Lung (tissue), 12 donors: Measurements from ENCODE around the gene NCL. TPM values are rescaled to one million over a fixed set of nuclear protein-coding genes. Genes with fewer than 3 reads are reported as not detected.
"Not testable (repeated sequence)": the region's sequence is repeated elsewhere in the genome, so short reads cannot be mapped to it uniquely, and the experiment has no call there.

Experiments
- ATAC-seq: fragments of 200-7000 bp; cut with Tn5 transposase; one replicate; pipeline ENCODE4 v1.9.1; 2020; ENCODE audit warnings: moderate number of reproducible peaks; ENCODE audit not compliant: insufficient read depth, low FRiP score
- DNase-seq, 3 donors: peaks; one replicate each; pipeline ENCODE4 v3.0.0-alpha.2; 2013 to 2017
- H3K27ac ChIP-seq, 2 donors: one replicate each; pipeline ENCODE4 v1.5.1; 2013; ENCODE audit warnings: mild to moderate bottlenecking in 2 of 2, moderate library complexity in 2 of 2, control low read depth in 1 of 2, inconsistent platforms in 1 of 2, low read depth in 1 of 2, low read length in 1 of 2
- H3K27me3 ChIP-seq, 3 donors: one replicate each; pipeline ENCODE4 v1.5.1; 2013; ENCODE audit warnings: low read length in 2 of 3; ENCODE audit not compliant: control insufficient read depth in 3 of 3, insufficient read depth in 3 of 3
- H3K36me3 ChIP-seq, 4 donors: one replicate each; pipeline ENCODE4 v1.5.1; 2013; ENCODE audit warnings: low read length in 4 of 4, mild to moderate bottlenecking in 1 of 4, moderate library complexity in 1 of 4; ENCODE audit not compliant: control insufficient read depth in 4 of 4, insufficient read depth in 4 of 4
- H3K4me1 ChIP-seq, 5 donors: one replicate each; pipeline ENCODE4 v1.5.1; 2013; ENCODE audit warnings: low read length in 5 of 5, mild to moderate bottlenecking in 2 of 5, moderate library complexity in 1 of 5; ENCODE audit not compliant: control insufficient read depth in 5 of 5, insufficient read depth in 5 of 5
- H3K4me3 ChIP-seq: one replicate; pipeline ENCODE4 v1.5.1; 2013; ENCODE audit warnings: mild to moderate bottlenecking, control low read depth, moderate library complexity
- H3K9ac ChIP-seq, 2 donors: one replicate each; pipeline ENCODE4 v1.5.1; 2013; ENCODE audit warnings: low read length in 2 of 2, control low read depth in 1 of 2; ENCODE audit not compliant: insufficient read depth in 1 of 2
- H3K9me3 ChIP-seq, 4 donors: one replicate each; pipeline ENCODE4 v1.5.1; 2013; ENCODE audit warnings: low read length in 3 of 4, mild to moderate bottlenecking in 1 of 4, moderate library complexity in 1 of 4; ENCODE audit not compliant: control insufficient read depth in 4 of 4, insufficient read depth in 3 of 4
- WGBS, 2 donors: extraction: QIAGEN DNeasy Blood & Tissue Kit; methylation state at CpG; one replicate each; pipeline ENCODE4 v1.1.7; 2013; 5-methylcytosine and 5-hydroxymethylcytosine counted together
- polyA plus RNA-seq, 2 donors: library from polyadenylated mRNA; stranded (reverse); fragments of 200-250 nt; gene quantifications; one replicate each; pipeline ENCODE4 v1.2.1, GENCODE V29; 2013
- total RNA-seq, 2 donors: library from RNA; depleted of rRNA in 1 of 2; stranded (reverse); fragments of >200 nt in 1 of 2; gene quantifications; one replicate each; pipeline ENCODE4 v1.2.1, GENCODE V29; 2014 to 2021
- TF ChIP-seq, protein P1 (sequence below): IDR thresholded peaks from 2 replicates; pipeline ENCODE4 v1.5.1; 2012; ENCODE audit warnings: mild to moderate bottlenecking; ENCODE audit errors: control extremely low read depth, extremely low read depth
- donor health status: control.
- donor health status: control.
- donor health status: Bipolar disorder and iron deficiency.
- donor health status: healthy.
- donor health status: DM: yes; HTN: yes; CAD: no.

NCL gene
- total and polyA plus RNA-seq, 4 donors = 144 to 373 (median 331) TPM

DNA sequence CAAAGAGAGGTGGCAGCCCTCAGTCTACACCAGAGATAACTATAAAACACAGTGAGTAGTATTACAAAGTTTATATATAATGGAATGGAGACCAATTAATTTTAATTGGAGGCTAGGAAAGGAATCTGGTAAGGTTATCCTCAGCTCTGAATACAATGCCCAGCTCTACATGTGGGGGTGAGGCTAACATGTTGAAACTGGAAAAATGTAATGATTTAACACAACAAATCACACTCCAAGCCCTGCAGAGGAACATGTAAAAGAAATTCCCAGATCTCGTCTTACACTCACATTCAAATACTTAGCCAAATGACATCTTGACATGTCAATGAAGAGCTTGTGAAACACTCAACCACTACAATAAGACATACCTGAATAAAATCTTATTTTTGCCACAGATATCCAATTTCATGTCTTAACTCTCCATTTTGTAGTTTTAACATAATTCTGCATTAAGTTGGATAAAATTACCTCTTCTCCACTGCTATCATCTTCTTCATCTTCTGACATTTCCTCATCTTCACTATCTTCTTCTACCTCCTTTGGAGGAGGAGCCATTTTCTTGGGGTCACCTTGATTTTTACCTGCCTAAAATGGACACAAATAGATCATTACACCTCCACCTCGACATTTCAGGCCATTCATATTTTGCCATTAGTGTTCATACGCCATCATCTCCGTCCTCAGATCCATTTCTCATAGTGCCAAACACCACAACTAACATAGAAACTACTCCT, 1.4 kb downstream of the NCL start:
- WGBS, 2 donors = 11% methylated on average over 4 of the region's 4 CpGs
- no peak for DNase-seq
- Histone ChIP-seq H3K4me3 (peak overlapping the region; percentile 67), H3K27ac (peak overlapping the region in 1 of 2 donors; percentile 99), H3K27me3 (no peaks in the 10 kb centered on the region), H3K36me3 (peaks cover 22 to 50% (median 39%) of the 10 kb centered on the region in 4 donors), H3K4me1 (peaks cover 4 to 22% (median 10%) of the 10 kb centered on the region in 5 donors), H3K9me3 (no peaks in the 10 kb centered on the region), H3K9ac (peak overlapping the region; percentile 80 to 99)
- TF ChIP-seq, protein P1, sequence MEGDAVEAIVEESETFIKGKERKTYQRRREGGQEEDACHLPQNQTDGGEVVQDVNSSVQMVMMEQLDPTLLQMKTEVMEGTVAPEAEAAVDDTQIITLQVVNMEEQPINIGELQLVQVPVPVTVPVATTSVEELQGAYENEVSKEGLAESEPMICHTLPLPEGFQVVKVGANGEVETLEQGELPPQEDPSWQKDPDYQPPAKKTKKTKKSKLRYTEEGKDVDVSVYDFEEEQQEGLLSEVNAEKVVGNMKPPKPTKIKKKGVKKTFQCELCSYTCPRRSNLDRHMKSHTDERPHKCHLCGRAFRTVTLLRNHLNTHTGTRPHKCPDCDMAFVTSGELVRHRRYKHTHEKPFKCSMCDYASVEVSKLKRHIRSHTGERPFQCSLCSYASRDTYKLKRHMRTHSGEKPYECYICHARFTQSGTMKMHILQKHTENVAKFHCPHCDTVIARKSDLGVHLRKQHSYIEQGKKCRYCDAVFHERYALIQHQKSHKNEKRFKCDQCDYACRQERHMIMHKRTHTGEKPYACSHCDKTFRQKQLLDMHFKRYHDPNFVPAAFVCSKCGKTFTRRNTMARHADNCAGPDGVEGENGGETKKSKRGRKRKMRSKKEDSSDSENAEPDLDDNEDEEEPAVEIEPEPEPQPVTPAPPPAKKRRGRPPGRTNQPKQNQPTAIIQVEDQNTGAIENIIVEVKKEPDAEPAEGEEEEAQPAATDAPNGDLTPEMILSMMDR = no peak
- no peak for ATAC-seq

DNA sequence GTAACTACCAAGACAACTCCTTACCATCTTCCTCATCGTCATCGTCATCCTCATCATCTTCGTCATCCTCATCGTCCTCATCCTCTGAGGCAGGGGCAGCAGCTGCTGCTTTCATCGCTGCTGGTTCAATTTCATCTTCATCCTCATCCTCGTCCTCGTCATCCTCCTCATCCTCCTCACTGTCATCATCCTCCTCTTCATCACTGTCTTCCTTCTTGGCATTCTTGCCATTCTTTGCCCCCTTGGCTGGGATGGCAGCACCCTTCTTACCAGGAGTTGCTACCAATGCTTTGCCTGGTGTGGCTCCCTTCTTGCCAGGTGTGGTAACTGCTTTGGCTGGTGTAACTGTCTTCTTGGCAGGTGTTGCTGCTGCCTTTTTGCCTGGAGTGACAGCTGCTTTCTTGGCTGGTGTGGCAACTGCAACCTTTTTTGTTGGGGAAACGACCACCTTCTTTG, 2.7 kb downstream of the NCL start:
- H3K36me3 ChIP-seq = peaks cover 29 to 63% (median 46%) of the 10 kb centered on the region in 4 donors
- H3K9ac ChIP-seq = no peak overlapping the region
- WGBS, 2 donors = 84 to 85% methylated on average over 8 of the region's 8 CpGs
- H3K27ac ChIP-seq = no peak overlapping the region
- no peaks in the 10 kb centered on the region for H3K9me3 ChIP-seq
- ATAC-seq = no peak
- H3K4me1 ChIP-seq = peaks cover 4 to 22% (median 10%) of the 10 kb centered on the region in 5 donors
- no peak overlapping the region for H3K4me3 ChIP-seq
- H3K27me3 ChIP-seq = no peaks in the 10 kb centered on the region
- TF ChIP-seq, protein P1 = no peak
- DNase-seq = no peak

DNA sequence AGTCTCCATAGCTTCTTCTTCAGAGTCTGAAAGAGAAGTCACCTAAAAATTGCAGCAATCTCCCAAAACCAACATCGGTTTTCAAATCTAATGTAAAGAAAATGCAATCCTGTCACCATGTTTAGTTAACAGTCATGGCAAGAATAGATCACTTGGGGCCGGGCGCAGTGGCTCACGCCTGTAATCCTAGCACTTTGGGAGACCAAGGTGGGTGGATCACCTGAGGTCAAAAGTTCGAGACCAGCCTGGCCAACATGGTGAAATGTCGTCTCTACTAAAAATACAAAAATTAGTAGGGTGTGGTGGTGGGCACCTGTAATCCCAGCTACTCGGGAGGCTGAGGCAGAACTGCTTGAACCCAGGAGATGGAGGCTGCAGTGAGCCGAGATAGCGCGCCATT, 3.4 kb downstream of the NCL start:
- not testable (repeated sequence) for H3K9me3 ChIP-seq, H3K4me3 ChIP-seq, H3K27me3 ChIP-seq, H3K27ac ChIP-seq, H3K9ac ChIP-seq, DNase-seq, ATAC-seq
- Histone ChIP-seq H3K4me1 (peaks cover 4 to 22% (median 10%) of the 10 kb centered on the region in 5 donors), H3K36me3 (peaks cover 35 to 70% (median 53%) of the 10 kb centered on the region in 4 donors)
- 89 to 96% methylated on average over 10 of the region's 10 CpGs for WGBS, 2 donors

DNA sequence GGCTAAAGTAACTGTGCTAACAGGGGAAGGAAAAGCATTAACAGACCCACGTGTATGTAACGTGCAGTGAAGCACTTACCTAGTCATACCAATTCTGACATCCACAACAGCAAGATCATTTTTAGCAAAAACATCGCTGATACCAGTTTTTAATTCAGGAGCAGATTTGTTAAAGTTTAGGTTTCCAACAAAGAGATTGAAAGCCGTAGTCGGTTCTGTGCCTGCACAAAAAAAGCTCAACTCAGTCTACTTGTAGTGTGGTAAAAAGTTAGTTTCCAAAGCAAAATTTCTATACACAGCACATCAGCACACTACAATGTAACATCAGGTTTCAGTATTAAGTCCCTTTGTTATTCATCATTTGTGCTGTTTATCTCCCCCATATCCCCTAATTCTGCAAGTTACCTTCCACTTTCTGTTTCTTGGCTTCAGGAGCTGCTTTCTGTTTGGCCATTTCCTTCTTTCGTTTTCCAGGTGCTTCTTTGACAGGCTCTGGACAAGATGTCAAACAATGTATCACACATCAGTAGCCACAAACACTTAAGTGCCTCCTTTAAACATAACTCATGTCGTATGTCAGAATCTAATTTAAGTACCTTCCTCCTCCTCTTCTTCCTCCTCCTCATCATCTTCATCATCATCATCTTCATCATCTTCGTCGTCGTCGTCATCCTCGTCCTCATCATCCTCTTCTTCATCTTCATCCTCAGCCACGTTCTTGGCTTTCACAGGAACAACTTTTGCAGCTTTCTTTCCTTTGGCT, 4.0 kb downstream of the NCL start:
- peaks cover under 1 to 16% (median 7%) of the 10 kb centered on the region in 5 donors for H3K4me1 ChIP-seq
- no peak overlapping the region for H3K27ac ChIP-seq
- WGBS, 2 donors = 76 to 83% methylated on average over 13 of the region's 13 CpGs
- no peaks in the 10 kb centered on the region for H3K9me3 ChIP-seq
- ATAC-seq (no peak), DNase-seq (no peak)
- peak overlapping the region in 1 of 2 donors; percentile 2 for H3K9ac ChIP-seq
- no peak overlapping the region for H3K4me3 ChIP-seq
- TF ChIP-seq, protein P1 = no peak
- H3K27me3 ChIP-seq = no peaks in the 10 kb centered on the region
- H3K36me3 ChIP-seq = peaks cover 41 to 76% (median 58%) of the 10 kb centered on the region in 4 donors
